Cortex of kidney (tissue), 1 donor: ENCODE measurements around the gene AIRE.

Experiments
- DNase-seq: peaks from one replicate; lab custom pipeline; 2025; lab: John Stamatoyannopoulos, UW

AIRE gene

DNA sequence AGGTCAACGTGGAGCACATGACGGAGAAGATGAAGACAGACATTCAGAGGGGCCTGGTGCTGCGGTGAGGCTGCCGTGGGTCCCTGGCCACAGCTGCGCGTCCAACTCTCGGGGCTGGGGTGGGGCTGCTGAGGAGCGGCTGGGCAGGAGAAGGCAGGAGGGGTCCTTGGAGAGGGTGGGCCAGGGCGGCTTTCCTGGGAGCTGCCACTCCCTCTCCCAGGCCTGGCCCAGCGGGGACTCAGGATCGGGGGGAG is 39.1 kb downstream of the AIRE start:
- DNase-seq, result no peak

DNA sequence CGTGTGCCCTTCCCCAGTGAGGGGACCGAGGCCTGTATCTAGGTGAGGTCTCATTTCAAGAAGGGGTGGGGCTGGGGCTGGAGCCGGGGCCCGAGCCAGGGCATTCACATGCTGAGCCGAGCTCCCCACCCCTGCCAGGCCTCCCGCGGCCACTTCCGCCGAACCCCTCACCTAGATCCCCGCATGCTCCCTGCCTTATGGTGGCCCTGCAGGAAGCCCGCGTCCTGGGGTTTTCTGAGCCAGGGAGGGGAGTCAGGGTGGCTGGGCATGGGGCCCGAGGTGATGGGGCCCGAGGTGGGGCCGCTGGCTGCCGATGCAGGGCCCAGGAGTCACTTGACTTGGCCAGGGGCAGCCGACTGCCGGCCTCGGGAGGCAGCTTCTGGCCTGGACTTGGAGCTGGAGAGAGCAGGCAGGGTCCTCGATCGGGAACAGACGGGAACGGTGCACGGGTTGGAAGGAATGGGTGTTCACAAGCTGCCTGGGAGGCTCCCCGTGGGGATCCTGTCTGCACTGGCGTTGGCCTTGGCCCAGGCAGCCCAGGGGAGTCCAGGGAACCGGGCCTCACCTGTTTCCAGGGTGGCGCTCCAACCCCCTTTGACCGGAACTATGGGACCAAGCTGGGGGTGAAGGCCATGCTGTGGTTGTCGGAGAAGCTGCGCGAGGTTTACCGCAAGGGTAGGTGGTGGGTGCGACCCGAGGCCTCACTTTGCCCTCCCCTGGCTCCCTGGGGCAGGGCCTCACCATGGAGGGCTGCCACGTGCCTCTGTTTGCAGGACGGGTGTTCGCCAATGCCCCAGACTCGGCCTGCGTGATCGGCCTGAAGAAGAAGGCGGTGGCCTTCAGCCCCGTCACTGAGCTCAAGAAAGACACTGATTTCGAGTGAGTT is 40.0 kb downstream of the AIRE start:
- no peak for DNase-seq

DNA sequence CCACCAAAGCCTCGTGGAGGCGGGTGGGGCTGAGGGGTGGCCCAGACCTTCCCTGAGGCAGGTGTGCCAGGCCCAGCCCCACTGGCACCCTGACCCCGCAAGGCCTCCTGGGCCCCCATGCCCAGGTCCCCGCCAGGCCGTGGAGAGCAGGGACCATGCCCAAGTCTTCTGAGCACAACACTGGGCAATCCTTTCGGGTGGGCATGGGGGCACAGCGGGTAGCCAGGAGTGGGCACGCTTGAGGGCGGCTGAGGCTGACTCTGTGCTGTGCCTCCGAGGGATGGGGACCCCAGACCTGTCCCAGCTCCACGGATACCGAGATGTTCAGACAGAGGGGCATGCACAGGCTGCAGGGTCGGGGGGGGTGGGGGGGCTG is 40.6 kb downstream of the AIRE start:
- no peak for DNase-seq

DNA sequence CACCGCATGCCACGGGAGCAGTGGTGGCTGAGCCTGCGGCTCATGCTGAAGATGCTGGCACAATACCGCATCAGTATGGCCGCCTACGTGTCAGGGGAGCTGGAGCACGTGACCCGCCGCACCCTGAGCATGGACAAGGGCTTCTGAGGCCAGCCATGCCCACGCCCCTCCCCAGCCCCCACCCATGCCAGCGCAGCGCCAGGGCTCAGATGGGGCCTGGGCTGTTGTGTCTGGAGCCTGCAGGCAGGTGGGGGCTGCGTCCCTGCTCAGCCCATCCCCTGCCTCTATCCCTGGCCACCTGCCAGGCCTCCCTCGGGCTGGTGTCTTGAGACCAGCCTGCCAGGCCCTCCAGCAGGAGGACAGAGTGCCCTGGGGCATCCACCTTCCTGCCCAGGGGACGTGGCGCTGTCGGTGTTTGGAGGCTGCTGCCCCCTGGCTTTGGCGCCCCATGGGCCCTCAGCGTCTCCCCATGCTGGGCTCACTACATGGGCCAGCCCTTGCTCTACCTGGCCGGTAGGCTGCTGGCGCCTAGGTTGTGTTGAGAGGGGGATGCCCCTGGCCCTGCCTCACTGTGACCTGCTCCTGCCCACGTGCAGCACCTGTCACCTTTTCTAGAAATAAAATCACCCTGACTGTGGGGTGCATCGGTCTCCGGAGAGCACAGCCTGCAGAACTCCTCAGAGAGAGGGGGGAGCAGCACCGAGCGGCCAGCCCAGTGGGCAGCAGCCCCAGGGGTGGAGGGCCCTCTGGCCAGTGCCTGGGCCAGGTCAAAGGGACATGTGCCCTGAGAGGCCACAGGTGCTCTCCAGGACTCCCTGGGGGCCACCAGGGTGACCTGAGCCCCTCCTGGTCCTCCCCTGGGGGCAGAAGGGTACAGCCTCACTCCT is 41.3 kb downstream of the AIRE start:
- DNase-seq, result no peak

DNA sequence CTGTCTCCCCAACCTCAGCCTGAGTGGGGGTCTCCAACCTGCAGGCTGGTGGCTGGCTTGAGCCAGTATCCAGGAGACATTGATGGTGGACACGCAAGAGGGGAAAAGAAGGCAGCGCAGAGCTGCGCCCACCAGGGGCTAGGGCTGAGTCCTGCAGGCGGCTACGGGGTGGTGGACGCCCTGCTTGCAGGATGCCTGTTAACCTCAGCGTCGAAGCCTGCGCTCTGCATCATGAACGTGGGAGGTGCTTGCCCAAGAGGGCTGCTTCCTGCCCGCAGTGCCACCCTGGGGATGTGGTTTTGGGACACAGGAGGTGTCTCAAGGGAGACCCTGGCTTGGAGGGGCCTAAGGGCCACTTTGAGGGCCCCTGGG is 41.9 kb downstream of the AIRE start:
- DNase-seq, result no peak

DNA sequence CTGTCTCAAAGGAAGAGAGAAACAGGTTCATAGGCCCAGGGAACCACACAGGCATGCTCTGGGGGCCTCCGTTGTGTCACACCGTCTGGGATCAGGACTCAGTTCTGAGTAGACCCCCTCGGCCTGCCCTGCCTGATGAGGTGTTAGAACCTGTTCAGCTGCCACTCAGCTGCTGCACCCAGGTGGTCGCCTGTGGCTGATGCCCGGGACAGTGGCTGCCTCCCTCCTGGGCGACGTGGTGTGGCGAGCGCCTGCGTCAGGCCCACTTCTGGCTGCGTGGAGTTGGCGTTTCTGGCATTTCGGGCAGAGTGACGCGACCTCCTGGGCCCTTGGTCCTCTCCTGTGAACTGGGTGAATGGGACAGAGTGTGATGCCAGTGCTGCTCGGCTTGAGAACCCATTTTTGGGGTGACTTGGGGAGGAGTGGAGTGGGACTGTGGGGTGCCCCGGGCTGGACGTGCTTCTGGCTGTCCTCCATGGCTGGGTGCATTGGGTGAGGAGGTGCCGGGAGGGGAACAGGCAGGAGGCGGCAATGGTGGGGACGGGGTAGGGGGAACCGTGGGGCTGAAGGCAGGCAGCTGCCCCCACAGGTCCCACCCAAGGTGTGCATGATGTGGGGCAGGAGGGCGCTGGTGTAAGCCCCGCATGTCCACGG is 42.7 kb downstream of the AIRE start:
- no peak for DNase-seq

DNA sequence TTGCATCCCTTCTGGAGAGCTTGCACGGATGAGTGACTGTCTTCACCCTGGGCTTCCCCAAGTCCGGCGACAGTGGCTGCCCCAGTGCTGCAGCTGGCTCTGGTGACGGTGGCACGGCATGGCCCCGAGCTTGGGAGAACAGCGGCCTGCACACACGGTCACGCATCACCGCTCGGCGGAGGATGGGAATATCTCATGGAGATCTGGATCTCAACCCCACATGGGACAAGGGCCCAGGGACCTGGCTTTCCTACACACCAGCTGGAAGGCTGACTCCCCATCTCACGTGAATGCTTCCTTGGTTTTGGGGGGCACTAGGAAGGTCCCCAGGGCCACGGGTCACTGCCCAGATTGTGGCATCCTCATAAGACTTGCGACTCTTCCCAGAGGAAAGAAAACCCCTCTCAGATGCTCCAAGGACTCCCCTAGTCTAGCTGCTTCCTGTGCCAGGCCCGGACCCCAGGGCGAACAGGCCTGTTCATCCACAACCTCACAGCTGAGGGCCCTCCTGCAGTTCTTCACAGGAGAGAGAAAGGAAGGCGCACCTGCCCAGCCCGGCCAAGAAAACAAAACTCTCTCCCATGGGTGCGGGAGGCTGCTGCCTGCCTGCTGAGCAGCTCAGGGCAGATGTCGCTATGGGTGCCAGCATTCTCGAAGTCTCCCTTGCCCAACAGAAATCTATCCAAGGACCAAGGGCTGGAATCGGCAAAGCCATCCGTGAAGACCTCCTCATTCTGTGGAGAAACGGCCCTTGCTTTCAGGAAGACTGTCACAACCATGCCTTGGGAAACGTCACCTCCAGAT is 43.6 kb downstream of the AIRE start:
- DNase-seq, result no peak

DNA sequence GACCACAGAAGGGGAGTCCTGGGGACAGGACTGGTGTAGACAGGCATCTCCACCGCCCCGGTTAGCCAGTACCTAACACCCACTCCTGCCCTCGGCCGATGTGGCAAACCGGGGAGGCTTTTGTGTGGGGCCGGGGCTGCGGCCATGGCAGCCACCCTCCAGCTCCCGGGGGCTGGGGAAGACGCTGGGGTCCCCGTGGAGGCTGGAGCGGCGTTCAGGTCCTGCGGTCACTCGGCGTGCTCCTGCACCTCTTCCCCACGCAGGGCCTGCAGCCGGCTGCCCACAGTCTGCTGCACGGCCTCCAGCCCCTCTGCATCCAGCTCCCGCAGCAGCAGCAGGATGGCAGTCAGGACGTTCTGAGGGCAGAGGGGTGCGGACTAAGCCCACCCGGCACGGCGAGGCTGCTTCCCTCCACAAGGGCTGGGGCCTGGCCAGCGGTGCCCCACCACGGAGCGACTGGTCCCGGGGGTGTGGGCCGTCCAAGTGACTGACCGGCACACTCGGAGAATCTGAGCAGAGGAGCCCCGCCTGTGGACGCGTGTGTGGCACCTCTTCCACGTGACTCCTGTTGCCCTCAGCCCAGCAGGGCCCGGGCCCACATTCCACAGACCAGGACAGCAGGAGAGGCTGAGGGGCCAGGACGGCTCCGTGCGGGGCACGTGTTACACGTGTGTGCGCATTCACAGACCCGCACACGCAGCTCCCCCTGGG is 44.5 kb downstream of the AIRE start:
- no peak for DNase-seq

DNA sequence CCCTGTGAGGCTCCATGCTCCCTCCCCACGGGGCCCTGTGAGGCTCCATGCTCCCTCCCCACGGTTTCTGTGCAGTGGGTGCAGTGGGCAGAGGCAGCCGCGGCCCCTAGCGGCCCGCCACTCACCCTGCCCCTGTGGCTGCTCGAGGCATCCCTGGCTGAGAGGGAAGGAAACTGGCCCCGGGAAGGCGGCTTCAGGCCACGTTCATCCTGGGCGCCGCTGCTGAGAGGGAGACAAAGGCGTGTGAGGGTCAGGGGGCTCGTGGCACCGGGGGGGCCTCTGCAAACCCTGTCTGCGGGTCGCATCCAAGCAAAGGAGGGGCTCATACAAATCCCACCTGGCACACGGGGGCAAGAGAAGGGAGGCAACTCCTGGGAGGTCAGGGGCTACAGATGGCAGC is 45.0 kb downstream of the AIRE start:
- DNase-seq, result no peak

DNA sequence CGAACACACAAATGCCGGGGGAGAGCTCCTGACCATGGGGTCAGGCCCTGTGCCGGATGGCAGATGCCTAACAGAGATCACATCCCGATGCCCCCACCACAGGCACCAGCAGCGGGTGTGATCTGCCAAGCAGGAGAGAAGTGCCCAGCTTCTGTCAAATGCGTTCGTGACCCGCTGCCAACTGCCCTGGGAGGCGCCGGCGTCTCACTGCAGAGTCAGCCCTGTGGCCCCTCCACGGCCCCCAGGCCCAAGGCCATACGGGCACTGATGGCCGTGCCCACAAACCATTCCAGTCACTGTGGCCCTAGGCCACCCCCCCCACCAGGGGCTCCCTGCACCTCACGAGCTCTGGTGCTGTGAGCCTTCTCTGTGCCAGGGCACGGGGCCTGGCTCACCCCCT is 45.5 kb downstream of the AIRE start:
- DNase-seq, result no peak

DNA sequence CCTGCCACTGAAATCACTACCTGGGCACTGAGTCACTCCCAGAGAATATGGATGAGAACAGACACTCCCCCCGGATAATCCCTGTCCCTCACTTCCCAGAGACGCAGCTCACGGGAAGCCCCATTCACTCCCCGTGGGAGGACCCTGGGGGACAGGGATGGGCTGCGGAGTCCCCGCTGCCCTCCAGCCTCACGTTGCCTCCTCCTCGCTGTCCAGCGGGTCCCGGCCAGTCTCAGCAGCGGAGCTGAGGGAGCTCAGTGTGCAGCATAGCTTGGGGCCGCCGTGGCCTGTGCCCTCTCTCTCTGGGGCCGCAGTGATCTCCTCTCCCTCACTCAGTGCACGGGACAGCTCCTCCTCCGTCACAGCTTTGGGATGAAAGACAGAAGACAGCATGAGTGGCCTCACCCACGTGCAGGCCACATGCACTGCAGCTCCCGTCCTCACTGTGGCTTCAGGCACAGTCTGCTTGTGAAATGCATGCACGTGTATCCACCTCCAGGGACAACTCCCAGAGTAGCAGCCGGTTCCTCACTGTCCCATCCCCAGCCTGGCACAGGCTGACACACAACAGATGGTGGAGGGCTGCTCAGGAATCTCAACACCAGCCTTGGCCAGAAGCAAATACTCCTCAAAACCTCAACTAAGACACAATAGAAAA is 46.1 kb downstream of the AIRE start:
- no peak for DNase-seq

DNA sequence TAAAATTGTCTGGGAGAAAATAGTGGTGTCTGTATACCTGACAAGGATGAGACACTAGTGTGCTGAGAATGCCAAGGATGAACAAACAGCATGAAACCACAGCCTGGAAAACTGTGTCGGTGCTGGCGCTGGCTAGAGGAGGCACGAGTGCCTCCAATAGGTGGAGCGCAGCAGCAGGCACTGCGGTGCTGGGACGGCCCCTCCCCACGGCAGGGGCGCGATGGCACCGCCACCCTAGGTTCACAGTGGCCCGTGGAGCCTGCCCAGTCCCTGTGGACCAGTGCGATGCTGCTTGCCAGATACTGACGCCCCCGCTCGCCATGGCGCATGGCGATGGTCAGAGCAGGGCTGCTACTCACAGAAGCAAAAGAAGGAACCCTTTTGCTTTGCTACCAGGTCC is 46.7 kb downstream of the AIRE start:
- DNase-seq, result no peak

DNA sequence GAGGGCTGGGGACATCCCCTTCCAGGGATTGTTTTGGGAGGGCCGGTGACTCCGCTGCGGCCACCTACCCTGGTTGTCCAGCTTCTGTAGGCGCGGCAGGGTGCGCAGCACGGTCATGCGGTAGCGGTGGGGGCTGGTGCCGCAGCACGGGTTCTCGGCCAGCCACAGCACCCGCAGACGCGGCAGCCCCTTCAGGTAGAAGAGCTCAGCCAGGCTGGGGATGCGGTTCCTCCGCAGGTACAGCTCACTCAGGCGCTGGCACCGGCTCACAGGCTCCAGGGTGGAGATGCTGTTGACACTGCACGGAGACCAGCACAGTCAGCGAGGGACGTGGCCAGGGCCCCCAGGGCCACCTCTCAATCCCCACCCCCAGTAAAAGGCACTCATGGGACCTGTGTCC is 47.3 kb downstream of the AIRE start:
- no peak for DNase-seq

DNA sequence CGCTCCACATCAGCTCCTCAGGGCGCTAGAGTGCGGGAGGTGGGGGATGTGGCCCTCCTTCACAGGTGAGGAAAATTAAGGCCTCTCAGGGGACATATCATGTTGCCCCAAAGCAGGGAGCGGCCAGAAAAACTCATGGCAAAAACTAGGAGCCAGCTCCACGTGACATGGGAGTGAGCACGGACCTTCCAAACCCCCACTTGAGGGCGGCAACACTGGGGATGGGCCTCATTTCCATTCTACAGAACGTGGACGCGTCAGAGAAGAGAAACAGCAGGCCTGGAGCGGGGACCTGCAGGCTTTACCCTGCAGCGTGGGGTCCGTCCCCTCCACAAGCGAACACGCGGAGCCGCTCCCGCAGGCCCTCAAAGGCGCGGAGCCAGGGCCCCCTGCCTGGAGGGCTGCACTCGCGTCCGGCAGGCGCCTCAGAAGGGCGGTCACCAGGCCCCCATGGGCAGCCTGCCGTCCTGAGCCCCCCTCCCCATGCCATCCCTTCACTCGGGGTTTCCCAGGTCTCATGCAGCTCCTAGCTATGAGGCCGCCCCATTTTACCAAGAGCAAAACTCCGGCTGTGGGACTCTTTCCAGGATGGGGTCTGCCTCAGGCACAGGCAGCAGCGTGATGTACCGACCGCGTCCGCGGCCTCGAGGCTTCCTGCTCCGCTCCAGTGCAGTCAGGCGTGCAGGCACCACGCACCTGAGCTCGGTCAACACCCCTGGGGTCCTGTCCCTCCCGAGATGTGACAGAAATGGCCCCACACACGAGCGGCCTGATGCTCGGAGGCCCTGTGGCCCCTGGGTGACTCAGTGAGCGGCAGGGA is 48.0 kb downstream of the AIRE start:
- no peak for DNase-seq

DNA sequence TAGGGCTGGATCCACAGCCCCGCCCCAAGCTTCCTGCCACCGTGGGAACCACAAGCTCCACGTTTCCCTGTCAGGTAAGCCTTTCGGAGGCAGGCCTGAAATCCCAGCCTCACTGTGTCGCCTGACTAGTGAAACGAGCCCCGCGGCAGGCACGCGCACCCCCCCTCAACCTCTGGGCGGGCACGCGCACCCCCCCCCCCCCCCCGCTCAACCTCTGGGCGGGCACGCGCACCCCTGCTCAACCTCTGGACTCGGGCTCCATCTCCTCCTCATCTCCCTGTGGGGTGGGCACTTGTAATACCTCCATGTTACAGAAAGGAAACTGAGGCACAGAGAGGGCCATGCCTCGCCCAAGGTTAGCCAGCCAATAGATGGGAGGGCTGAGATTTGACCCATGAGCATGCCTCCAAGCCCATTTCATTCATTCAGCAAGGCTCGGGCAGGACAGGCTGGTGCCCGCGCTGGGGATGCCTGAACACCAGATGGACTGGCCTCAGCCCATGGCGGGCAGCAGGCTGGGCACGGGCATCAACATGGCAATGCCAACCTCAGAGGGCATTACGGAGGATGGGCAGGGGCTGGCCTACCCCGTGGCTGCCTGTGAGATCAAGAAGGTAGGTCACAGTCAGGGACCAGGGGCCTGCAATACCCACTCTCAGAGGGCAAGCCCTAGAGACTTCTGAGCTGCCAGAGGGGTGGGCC is 48.8 kb downstream of the AIRE start:
- DNase-seq, result no peak

DNA sequence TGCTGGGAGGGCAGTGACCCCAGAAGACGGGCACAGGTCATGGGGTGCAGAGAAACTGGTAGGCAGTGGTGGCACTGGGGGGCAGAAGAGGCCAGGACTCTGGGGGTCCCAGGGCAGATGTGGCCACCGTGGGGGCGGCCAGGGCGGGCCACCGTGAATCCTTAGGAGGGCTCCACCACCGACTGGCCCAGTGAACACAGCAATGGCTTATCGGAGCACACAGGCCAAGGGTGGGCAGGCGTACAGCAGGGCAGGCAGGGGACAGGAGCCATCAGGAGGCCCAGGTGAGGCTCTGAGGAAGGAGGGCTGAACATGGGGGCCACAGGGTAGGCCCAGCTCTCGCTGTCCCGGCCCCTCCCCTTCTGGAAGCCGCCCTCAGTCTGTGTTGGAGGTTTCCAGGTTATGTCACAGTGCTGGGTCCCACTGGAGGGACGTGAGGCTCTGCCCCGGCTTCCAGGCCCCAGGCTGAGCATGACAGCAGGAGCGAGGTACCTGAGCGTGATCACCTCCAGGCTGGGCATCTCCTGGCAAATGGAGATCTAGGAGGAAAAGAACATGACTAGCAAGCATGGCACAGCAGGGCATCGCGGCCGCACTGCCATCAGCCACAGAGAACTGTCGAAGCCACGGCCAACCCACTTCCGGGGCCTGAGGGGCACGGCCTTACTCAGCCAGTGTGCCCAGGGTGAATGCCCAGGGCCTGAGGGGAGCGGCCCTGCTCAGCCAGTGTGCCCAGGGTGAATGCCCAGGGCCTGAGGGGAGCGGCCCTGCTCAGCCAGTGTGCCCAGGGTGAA is 49.8 kb downstream of the AIRE start:
- no peak for DNase-seq

DNA sequence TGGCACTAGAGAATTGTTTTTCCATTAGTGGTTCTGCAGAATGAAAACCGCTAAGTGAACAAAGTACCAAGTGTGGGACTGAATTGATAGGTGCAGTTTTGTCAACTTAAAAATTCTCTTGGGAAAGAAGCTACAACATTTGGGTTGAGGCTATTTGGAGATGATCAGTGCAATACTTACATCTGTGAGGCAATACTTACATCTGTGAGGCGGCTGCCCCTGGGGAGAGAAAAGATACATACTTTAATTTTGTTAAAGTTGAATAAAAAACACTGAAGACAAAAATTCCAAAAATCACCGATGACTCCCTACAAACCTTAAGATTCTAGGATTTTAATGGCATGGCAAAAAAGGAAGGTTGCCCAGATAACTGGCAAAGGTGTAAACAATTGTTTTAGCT is 51.8 kb downstream of the AIRE start:
- no peak for DNase-seq
